Measurements from ENCODE around the gene PKNOX2.

- TF ChIP-seq EP300 (IDR thresholded peaks at IDR 0.05), result no peak
- TF ChIP-seq CTCF (IDR thresholded peaks at IDR 0.05), result no peak
Measured at GRCh38 chr11:125443767-125444311, 279.3 kb downstream of the PKNOX2 start.

Measured in sigmoid colon (tissue), 4 donors.